Stomach (tissue), 9 donors: ENCODE results near the gene MAGI2. TPM values are rescaled to one million over a fixed set of nuclear protein-coding genes. Genes with fewer than 3 reads are reported as not detected.

Experiments used
- DNase-seq, 2 donors: peaks; one replicate each; pipeline versions ENCODE4 v3.0.0 to v3.0.0-alpha.2; 2013 to 2019
- H3K27ac ChIP-seq, 5 donors: fragments of 200-600 bp in 4 of 5; sonication (generic) in 4 of 5; one replicate each; pipeline ENCODE4 v1.5.1; 2013 to 2019; ENCODE audit warnings: mild to moderate bottlenecking in 1 of 5, moderate library complexity in 1 of 5
- H3K27me3 ChIP-seq, 3 donors: fragments of 200-600 bp; sonication (generic); one replicate each; pipeline ENCODE4 v1.5.1; 2017 to 2019; ENCODE audit warnings: mixed run types in 1 of 3
- H3K36me3 ChIP-seq, 4 donors: fragments of 200-600 bp; sonication (generic); 1 replicate in 3 of 4; 2 replicates in 1 of 4; pipeline ENCODE4 v1.5.1; 2016 to 2019
- H3K4me1 ChIP-seq, 4 donors: fragments of 200-600 bp; sonication (generic); one replicate each; pipeline ENCODE4 v1.5.1; 2016 to 2019
- H3K4me3 ChIP-seq, 4 donors: fragments of 200-600 bp; sonication (generic) in 3 of 4; one replicate each; pipeline ENCODE4 v1.5.1; 2016 to 2019; ENCODE audit warnings: mild to moderate bottlenecking in 1 of 4
- H3K9me3 ChIP-seq, 4 donors: fragments of 200-600 bp; sonication (generic); one replicate each; pipeline ENCODE4 v1.5.1; 2016 to 2019
- CTCF ChIP-seq, 7 experiments: fragments of 450-650 bp in 4 of 7; fragments of 200-600 bp in 3 of 7; sonication (generic) in 3 of 7; IDR thresholded peaks; one replicate each; pipeline ENCODE4 v1.5.1; 2016 to 2019; ENCODE audit warnings: antibody characterized with exemption in 7 of 7, control low read depth in 2 of 7, mild to moderate bottlenecking in 1 of 7
- EP300 ChIP-seq: sonication (generic); formaldehyde crosslinking; IDR thresholded peaks from one replicate; pipeline ENCODE4 v1.6.1; 2017; ENCODE audit warnings: antibody characterized with exemption
- POLR2A ChIP-seq, 4 donors: fragments of 450-650 bp; IDR thresholded peaks; one replicate each; pipeline ENCODE4 v1.6.1; 2016; ENCODE audit warnings: antibody characterized with exemption in 4 of 4, control low read depth in 2 of 4, mild to moderate bottlenecking in 1 of 4, moderate library complexity in 1 of 4
- POLR2AphosphoS5 ChIP-seq, 3 donors: sonication (generic); formaldehyde crosslinking; IDR thresholded peaks; one replicate each; pipeline ENCODE4 v1.6.1; 2016; ENCODE audit warnings: antibody characterized with exemption in 3 of 3
- WGBS, 5 donors: extraction: QIAGEN DNeasy Blood & Tissue Kit in 3 of 5; methylation state at CpG; one replicate each; pipeline versions ENCODE4 v1.1.5 to v1.1.7; 2013 to 2018; 5-methylcytosine and 5-hydroxymethylcytosine counted together
- intact Hi-C: fragments of 100-400 bp; cut with DNase I; formaldehyde crosslinking; loops from one replicate; pipeline ENCODE4 v1.15.1; 2023; ENCODE audit warnings: low total_unique reads
- polyA plus RNA-seq, 3 donors: library from polyadenylated mRNA; stranded (reverse); fragments of 200-250 nt; gene quantifications; one replicate each; pipeline ENCODE4 v1.2.3, GENCODE V29; 2013
- total RNA-seq, 5 donors: library from RNA; depleted of rRNA; stranded (reverse); fragments of >200 nt; gene quantifications; one replicate each; pipeline versions ENCODE4 v1.1.0 to v1.2.3, GENCODE V29; 2014 to 2016
- donor health status: healthy with polysubstance abuse.
- donor health status: Bipolar disorder and iron deficiency.
- donor health status: healthy.

Gene MAGI2
- total and polyA plus RNA-seq, 8 donors = 0.92 to 53.9 (median 5.8) TPM

- no peaks in the 10 kb centered on the region for H3K27me3 ChIP-seq
- H3K4me3 ChIP-seq = no peak overlapping the region
- no peaks in the 10 kb centered on the region for H3K36me3 ChIP-seq
- no peaks in the 10 kb centered on the region for H3K4me1 ChIP-seq
- H3K9me3 ChIP-seq = no peaks in the 10 kb centered on the region
- 50 to 65% (median 62%) methylated on average over 5 of the region's 5 CpGs for WGBS, 5 donors
- TF ChIP-seq CTCF (IDR thresholded peaks at IDR 0.05) (no peak), POLR2AphosphoS5 (IDR thresholded peaks at IDR 0.05) (no peak), EP300 (no peak), POLR2A (IDR thresholded peaks at IDR 0.05) (no peak)
- H3K27ac ChIP-seq = no peak overlapping the region
- intact Hi-C loops = no loop called here
- no peak for DNase-seq
Measured at GRCh38 chr7:78367280-78367773, 1086.1 kb downstream of the MAGI2 start.

GRCh38 chr7:78363866-78364265 lies 1089.6 kb downstream of the MAGI2 start:
- H3K9me3 ChIP-seq = no peaks in the 10 kb centered on the region
- no peaks in the 10 kb centered on the region for H3K27me3 ChIP-seq
- WGBS, 5 donors = 48 to 64% (median 53%) methylated on average over 4 of the region's 4 CpGs
- no peaks in the 10 kb centered on the region for H3K4me1 ChIP-seq
- no peak overlapping the region for H3K27ac ChIP-seq
- H3K36me3 ChIP-seq = no peaks in the 10 kb centered on the region
- TF ChIP-seq POLR2AphosphoS5 (IDR thresholded peaks at IDR 0.05) (no peak), CTCF (IDR thresholded peaks at IDR 0.05) (no peak), POLR2A (IDR thresholded peaks at IDR 0.05) (no peak), EP300 (no peak)
- no peak for DNase-seq
- intact Hi-C loops = no loop called here
- no peak overlapping the region for H3K4me3 ChIP-seq

GRCh38 chr7:78359836-78360235 lies 1093.6 kb downstream of the MAGI2 start:
- DNase-seq = no peak

GRCh38 chr7:78357709-78358108 lies 1095.8 kb downstream of the MAGI2 start:
- H3K4me3 ChIP-seq = no peak overlapping the region
- H3K4me1 ChIP-seq = no peaks in the 10 kb centered on the region
- no peaks in the 10 kb centered on the region for H3K27me3 ChIP-seq
- no peaks in the 10 kb centered on the region for H3K36me3 ChIP-seq
- no peak for TF ChIP-seq CTCF (IDR thresholded peaks at IDR 0.05)
- no peak for TF ChIP-seq POLR2AphosphoS5 (IDR thresholded peaks at IDR 0.05)
- no peak for TF ChIP-seq EP300
- 44 to 92% (median 79%) methylated on average over 2 of the region's 2 CpGs for WGBS, 5 donors
- no peak overlapping the region for H3K27ac ChIP-seq
- DNase-seq = no peak
- intact Hi-C loops = no loop called here
- no peaks in the 10 kb centered on the region for H3K9me3 ChIP-seq

More at GRCh38 chr7:78359836-78360235, 1093.6 kb downstream of the MAGI2 start:
- H3K4me1 ChIP-seq = no peaks in the 10 kb centered on the region
- no peaks in the 10 kb centered on the region for H3K36me3 ChIP-seq
- H3K27ac ChIP-seq = no peak overlapping the region
- H3K4me3 ChIP-seq = no peak overlapping the region
- 91 to 100% (median 98%) methylated on average over 1 of the region's 1 CpG for WGBS, 5 donors
- intact Hi-C loops = no loop called here
- H3K9me3 ChIP-seq = no peaks in the 10 kb centered on the region
- H3K27me3 ChIP-seq = no peaks in the 10 kb centered on the region
- TF ChIP-seq EP300 (no peak), POLR2A (IDR thresholded peaks at IDR 0.05) (no peak), POLR2AphosphoS5 (IDR thresholded peaks at IDR 0.05) (no peak), CTCF (IDR thresholded peaks at IDR 0.05) (no peak)
